Activated CD8-positive, alpha-beta memory T cell treated with anti-CD3 and anti-CD28 coated beads, Interleukin-2, amount 50 U/mL, for 4 hours (primary cell): ENCODE results near the gene CD200R1L.
"Not testable (repeated sequence)": the region's sequence is repeated elsewhere in the genome, so short reads cannot be mapped to it uniquely, and the experiment has no call there.

ENCODE experiments used
- DNase-seq: peaks from one replicate; pipeline ENCODE4 v3.0.0-alpha.2; 2020

Gene CD200R1L

GRCh38 chr3:112846764-112847163 lies at the start of gene CD200R1L:
Gene CD200R1L, minus strand, starts transcription at chr3:112846864. Its CDS starts 17,497 bp downstream, at chr3:112829367.
- DNase-seq, result no peak

DNA sequence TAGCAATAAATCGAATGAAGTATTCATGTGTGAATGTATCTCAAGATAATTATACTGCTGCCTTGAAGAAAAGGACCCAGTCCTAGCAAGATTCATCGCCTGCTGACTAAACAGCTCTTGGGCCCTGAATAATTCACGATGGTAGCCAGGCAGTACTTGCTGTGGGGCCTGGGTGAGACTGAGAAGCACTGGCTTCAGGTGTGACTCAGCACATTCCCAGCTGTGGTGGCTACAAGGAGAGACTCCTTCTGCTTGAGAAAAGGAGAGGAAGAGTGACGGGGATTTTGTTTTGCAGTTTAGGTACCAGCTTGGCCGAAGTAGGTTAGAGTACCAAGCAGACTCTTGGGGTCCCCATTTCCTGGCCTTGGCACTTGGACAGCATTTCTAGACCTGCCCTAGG lies 47.6 kb upstream of the CD200R1L start:
- no peak for DNase-seq

DNA sequence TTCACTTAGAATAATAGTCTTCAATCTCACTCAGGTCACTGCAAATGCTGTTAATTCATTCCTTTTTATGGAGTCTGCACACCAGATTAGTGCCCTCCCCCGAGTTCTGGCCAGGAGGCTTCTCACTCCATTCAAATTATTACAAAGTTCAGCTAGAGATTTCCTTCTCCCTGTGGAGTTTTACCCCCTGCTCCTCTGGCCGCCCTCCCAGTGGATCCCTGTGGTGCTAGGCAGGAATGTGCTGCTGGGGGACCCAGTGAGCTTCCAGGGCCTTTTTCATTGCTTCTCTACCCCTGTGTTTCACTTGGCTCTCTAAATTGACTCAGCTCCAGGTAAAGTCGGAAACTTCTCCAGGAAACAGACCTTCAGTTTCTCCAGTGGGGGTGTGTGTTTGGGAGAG lies 42.7 kb upstream of the CD200R1L start:
- no peak for DNase-seq

- no peak for DNase-seq
These were observed 41.9 kb upstream of the CD200R1L start for GRCh38 chr3:112888381-112889085.

DNA sequence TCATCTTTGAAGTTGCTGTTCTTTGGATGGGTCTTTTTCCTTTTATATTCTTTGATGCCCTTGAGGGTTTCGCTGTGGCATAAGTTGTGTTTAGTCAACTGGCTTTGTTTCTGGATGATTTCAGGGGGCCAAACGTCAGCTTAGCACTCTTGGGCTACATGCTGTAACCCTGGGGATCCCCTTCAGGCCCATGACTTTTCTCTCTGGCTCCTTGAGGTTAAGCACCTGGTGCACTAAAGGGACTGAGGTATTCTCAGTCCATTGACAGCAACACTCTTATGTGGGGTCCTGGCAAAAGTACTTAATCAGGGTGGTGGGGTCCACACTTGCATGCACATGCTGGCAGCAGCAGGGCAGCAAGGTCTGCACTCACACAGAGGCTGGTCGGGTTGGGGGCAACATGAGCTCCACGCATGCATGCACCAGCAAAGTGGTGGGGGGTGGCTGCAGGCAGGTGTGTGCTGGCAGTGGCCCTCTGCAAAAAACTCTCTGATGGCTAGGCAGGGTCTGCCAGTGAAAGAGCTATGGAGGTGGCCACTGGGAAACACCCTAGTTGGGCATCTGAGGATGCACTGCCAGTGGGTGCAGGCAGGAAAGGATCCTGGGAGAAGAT lies 38.1 kb upstream of the CD200R1L start:
- no peak for DNase-seq

DNA sequence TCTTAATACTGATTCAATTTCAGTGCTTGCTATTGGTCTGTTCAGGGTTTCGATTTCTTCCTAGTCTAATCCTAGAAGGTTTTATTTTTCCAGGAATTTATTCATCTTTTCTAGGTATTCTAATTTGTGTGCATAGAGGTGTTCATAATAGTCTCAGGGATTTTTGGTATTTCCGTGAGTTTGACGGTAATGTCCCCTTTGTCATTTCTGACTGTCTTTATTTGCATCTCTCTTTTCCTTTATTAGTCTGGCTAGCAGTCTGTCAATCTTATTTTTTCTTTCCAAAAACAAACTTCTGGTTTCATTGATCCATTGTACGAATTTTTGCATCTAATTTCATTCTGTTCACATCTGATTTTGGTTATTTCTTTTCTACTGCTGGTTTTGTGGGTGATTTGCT lies 35.2 kb upstream of the CD200R1L start:
- no peak for DNase-seq

- DNase-seq, result no peak
These were observed 28.9 kb upstream of the CD200R1L start for GRCh38 chr3:112875561-112875960.

DNA sequence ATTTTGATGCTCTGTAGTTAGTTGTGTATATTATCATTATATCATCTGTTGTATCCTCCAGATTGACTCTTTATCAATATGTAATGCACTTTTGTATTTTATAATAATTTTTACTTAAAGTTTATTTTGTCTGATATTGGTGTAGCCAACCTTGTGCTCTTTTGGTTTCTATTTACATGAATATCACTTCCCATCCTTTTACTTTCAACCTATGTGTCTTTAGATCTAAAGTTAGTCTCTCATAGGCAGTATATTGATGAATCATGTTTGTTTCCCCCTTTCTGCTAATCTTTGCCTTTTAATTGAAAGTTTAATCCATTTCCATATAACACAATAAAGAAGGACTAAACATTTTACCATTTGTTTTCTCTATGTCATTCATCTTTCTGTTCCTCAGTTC lies 28.1 kb upstream of the CD200R1L start:
- no peak for DNase-seq

DNA sequence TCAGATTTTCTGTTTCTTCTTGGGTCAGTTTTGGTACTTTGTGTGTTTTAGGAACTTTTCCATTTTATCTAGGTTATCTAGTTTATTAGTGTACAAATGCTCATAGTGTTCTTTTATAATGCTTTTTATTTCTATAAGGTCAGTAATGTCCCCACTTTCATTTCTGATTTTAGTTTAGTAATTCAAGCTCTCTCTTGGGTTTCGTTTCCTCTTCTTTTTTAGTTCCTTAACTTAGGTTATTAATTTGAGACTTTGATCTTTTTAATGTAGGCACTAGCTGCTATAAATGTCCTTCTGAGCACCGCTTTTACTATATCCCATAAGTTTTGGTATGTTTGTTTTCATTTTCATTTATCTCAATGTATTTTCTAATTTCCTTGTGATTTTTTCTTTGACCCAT lies 27.0 kb upstream of the CD200R1L start:
- no peak for DNase-seq

DNA sequence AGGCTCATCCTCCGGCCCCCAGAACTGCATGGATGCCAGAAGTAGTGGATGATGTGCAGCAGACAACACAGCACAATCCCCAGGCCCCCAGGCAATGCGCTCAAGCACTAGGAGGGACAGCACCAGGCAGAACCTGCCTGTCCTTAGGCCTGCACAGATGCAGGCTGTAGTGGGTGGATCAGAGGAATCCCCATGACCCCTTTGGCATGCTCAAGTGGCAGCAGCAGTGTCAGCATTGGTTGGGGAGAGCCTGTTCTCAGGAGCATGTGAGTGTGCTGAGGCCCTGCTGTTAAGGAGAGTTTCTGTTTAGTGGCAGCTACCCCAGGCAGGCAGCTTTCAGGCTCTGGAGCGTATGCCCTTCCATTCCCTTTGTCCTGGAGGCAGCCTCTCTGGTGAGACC lies 25.1 kb upstream of the CD200R1L start:
- DNase-seq, result no peak

DNA sequence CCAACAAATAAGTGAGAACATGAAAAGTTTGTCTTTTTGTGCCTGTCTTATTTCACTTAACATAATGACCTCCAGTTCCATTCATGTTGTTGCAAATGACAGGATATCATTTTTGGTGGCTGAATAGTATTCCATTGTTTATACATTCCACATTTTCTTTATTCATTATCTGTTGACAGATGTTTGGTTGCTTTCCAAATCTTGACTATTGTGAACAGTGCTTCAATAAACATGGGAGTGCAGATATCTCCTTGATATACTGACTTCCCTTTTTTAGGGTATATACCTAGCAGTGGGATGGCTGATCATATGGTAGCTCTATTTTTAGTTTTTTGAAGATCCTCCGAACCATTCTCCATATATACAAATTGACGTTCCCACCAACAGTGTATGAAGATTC lies 19.1 kb upstream of the CD200R1L start:
- DNase-seq, result no peak

GRCh38 chr3:112860898-112861297 lies 14.2 kb upstream of the CD200R1L start:
- no peak for DNase-seq

DNA sequence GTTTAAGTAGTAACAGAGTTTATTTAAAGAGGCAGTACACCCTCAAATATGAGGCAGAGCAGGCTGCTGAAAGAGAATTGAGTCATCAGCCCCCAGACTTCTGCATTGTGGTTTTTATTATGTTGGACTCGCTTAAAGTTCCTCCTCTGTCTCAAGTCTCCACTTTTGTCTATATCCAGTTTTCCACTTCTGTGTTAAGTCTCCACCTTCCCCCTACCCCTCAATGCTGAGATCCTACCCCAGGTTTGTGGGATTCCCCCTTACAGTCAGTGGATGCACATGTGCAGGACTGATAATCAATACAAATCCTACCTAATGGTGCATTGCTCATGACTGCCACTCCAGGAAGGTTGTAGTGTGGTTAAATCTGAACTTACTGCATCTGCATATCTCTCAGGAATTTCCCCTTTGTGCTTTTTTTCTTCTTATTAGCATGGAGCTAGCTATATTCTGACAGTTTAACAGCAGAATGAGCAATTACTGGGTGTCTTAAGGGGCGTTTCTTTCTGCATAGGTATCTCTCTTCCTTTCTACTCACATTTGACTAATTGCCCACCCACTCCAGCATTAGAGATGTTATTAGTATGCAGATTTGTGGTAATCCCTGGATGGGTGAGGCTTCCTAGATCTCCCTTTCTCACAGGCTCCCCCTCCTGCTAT lies 11.9 kb upstream of the CD200R1L start:
- DNase-seq, result no peak

DNA sequence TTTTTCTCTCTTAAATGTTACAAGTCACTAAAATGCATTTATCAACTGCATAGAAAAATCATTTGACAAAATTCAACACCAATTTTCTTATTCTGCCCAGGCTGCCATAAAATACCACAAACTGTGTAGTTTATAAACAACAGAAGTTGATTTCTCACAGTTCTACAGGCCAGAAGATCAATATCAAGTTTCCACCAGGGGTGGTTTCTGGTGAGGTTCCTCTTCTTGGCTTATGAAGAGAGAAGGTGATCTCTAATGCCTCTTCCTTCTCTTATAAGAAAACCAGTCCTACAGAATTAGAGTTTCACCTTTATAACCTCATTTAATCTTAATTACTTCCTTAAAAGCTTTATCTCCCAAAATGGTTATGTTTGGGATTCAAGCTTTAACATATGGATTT lies 10.9 kb upstream of the CD200R1L start:
- DNase-seq, result no peak

DNA sequence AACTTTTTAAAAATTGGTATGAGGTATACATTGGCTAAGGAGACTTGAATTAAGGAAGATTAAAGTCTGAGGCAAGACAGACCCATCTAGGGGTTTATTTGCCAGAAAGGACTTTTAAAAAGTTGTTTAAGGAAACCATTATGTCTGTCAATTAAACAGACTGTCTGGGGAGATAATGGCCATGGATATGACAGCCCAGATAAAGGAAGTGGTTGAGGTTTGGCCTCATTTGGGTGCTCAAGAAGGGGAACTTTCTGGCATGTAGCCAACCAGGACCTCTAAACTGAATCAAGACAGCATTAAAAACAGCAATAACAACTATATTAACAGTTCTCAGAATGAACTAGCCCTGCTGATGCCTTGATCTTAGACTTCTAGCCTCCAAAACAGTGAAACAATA lies 9.9 kb upstream of the CD200R1L start:
- DNase-seq, result no peak

- no peak for DNase-seq
These were observed 9.2 kb upstream of the CD200R1L start for GRCh38 chr3:112855883-112856282.

DNA sequence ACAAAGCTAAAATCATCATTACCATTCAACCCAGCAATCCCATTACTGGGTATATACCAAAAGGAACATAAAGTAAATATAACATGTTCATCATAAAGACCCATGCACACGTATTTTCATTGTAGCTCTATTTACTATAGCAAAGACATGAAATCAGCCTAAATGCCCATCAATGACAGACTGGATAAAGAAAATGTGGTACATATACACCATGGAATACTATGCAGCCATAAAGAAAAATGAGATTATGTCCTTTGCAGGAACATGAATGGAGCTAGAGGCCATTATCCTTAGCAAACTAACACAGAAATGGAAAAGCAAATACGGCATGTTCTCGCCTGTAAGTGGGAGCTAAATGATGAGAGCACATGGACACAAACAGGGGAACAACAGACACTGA lies 8.4 kb upstream of the CD200R1L start:
- not testable (repeated sequence) for DNase-seq

- DNase-seq, result no peak
These were observed 1.5 kb upstream of the CD200R1L start for GRCh38 chr3:112848196-112848595.

- no peak for DNase-seq
These were observed 1.0 kb upstream of the CD200R1L start for GRCh38 chr3:112847692-112848091.

DNA sequence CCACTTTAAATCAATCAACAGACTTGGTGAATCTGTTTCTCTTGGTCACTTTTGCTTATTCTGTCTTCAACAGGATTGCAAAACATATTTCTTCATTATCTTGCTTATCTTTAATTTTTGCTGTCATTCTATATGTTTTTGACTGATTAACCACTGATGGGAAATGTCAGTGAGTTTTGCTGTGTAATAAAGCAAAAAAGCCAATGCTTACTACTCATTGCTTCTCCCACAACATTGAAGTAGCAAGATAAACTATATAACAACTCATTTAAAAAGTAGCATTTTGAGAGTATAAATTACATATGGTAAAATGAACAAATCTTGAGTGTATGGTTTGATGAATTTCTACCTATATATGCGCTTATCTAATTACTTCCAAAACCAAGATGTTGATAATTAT lies 892 bp downstream of the CD200R1L start:
- no peak for DNase-seq

DNA sequence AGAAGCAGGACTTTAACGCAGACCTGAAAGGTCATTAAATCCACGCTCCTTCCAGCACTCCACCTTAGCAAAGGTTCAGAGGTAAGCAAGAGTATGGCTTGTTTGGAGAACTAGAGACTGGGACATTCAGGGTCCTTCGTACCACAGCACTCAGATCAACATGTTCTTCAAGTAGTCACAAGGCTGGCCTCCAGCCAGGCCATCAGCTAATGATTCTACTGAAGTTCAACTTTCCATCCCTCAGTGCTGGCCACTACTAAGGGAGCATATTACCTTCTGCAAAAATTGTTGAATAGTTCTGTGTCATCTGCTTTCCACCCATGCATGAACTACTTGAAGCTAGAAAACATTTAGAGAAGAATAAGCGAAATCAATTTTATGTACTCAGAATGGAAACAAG lies 17.6 kb downstream of the CD200R1L start:
- DNase-seq, result no peak

GRCh38 chr3:112822064-112823055 lies 24.3 kb downstream of the CD200R1L start:
- no peak for DNase-seq

- no peak for DNase-seq
These were observed 28.4 kb downstream of the CD200R1L start for GRCh38 chr3:112818289-112818688.
